DND-41 (cell line): ENCODE data around the gene RAD51B.

ENCODE experiments used
- ATAC-seq: fragments of 200-7000 bp; cut with Tn5 transposase; 3 replicates; pipeline ENCODE4 v1.9.1; 2021; ENCODE audit warnings: low read depth; ENCODE audit not compliant: insufficient read depth
- DNase-seq: peaks from one replicate; pipeline ENCODE4 v3.0.0-alpha.2; 2020
- H2AFZ ChIP-seq: 2 replicates; pipeline ENCODE4 v1.6.0; 2012; ENCODE audit warnings: low read depth, low read length
- H3K27ac ChIP-seq: 2 replicates; pipeline ENCODE4 v1.5.1; 2012; ENCODE audit warnings: low read length, inconsistent platforms
- H3K27me3 ChIP-seq: fragments of 200-600 bp; sonication (generic); 2 replicates; pipeline ENCODE4 v1.6.0; 2012; ENCODE audit warnings: low read length, mild to moderate bottlenecking, inconsistent platforms; ENCODE audit not compliant: insufficient read depth, poor library complexity
- H3K36me3 ChIP-seq: 2 replicates; pipeline ENCODE4 v1.5.1; 2012; ENCODE audit warnings: low read length, inconsistent platforms; ENCODE audit not compliant: insufficient read depth
- H3K4me1 ChIP-seq: 2 replicates; pipeline ENCODE4 v1.5.1; 2012; ENCODE audit warnings: mild to moderate bottlenecking, low read length; ENCODE audit not compliant: insufficient read depth
- H3K4me2 ChIP-seq: 2 replicates; pipeline ENCODE4 v1.6.0; 2012; ENCODE audit warnings: mild to moderate bottlenecking, moderate library complexity, low read length, inconsistent platforms; ENCODE audit not compliant: insufficient read depth
- H3K4me3 ChIP-seq, 2 experiments: fragments of 200-600 bp in 1 of 2; shearing (Covaris generic) in 1 of 2; 2 replicates each; pipeline ENCODE4 v1.5.1; 2012 to 2016; ENCODE audit warnings: inconsistent platforms in 2 of 2, low read length in 2 of 2, mild to moderate bottlenecking in 2 of 2, low read depth in 1 of 2, moderate library complexity in 1 of 2
- H3K79me2 ChIP-seq: 2 replicates; pipeline ENCODE4 v1.6.0; 2012; ENCODE audit warnings: low read length, inconsistent platforms; ENCODE audit not compliant: insufficient read depth
- H3K9ac ChIP-seq: 2 replicates; pipeline ENCODE4 v1.6.0; 2012; ENCODE audit warnings: low read depth, mild to moderate bottlenecking, inconsistent platforms, low read length, moderate library complexity
- H3K9me3 ChIP-seq: 2 replicates; pipeline ENCODE4 v1.5.1; 2012; ENCODE audit warnings: low read length, moderate library complexity, mild to moderate bottlenecking, inconsistent platforms; ENCODE audit not compliant: insufficient read depth, severe bottlenecking
- H4K20me1 ChIP-seq: 2 replicates; pipeline ENCODE4 v1.6.0; 2012; ENCODE audit warnings: low read length; ENCODE audit not compliant: insufficient read depth
- CTCF ChIP-seq: IDR thresholded peaks from 2 replicates; pipeline ENCODE4 v1.5.1; 2012; ENCODE audit warnings: borderline replicate concordance, low read length, moderate library complexity, mild to moderate bottlenecking; ENCODE audit not compliant: poor library complexity, severe bottlenecking; ENCODE audit errors: extremely low read depth
- EZH2 ChIP-seq: IDR thresholded peaks from 3 replicates; pipeline ENCODE4 v1.6.1; 2012; ENCODE audit warnings: borderline replicate concordance, low read depth, mild to moderate bottlenecking, moderate library complexity, low read length, inconsistent platforms; ENCODE audit not compliant: severe bottlenecking

RAD51B gene

DNA sequence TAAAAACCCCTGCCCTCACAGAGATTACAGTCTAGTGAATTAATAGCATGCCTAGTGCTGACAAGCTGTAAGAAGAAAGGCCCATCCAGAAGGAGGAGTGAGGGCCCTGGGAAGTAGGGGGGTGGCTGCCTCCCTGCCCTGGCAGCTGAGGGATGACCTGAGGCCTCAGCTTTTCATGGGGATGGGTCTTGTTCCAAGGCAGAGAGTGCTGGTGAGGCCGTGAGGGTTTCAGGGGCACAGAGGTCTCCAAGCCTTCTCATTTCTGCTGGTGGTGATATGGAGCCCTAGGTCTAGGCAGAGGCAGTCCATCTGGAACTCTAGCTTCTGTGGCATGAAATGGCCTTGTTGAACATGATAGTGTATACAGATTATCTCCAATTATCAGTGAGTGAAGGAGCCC is 858.9 kb downstream of the RAD51B start:
- H2AFZ ChIP-seq: no peak overlapping the region
- H3K4me2 ChIP-seq: no peak overlapping the region
- no peak overlapping the region for H3K9ac ChIP-seq
- DNase-seq (no peak), ATAC-seq (no peak)
- H3K27me3 ChIP-seq: no peaks in the 10 kb centered on the region
- no peaks in the 10 kb centered on the region for H3K4me1 ChIP-seq
- no peak overlapping the region for H3K27ac ChIP-seq
- no peaks in the 10 kb centered on the region for H3K79me2 ChIP-seq
- TF ChIP-seq EZH2 (no peak), CTCF (no peak)
- H3K4me3 ChIP-seq: no peak overlapping the region
- H3K36me3 ChIP-seq: no peaks in the 10 kb centered on the region
- no peaks in the 10 kb centered on the region for H3K9me3 ChIP-seq
- no peaks in the 10 kb centered on the region for H4K20me1 ChIP-seq

GRCh38 chr14:68679301-68679700 is 859.7 kb downstream of the RAD51B start:
- no peak overlapping the region for H2AFZ ChIP-seq
- H3K9ac ChIP-seq: no peak overlapping the region
- H3K4me1 ChIP-seq: no peaks in the 10 kb centered on the region
- no peaks in the 10 kb centered on the region for H4K20me1 ChIP-seq
- TF ChIP-seq CTCF (no peak), EZH2 (no peak)
- no peaks in the 10 kb centered on the region for H3K79me2 ChIP-seq
- DNase-seq (no peak), ATAC-seq (no peak)
- no peaks in the 10 kb centered on the region for H3K27me3 ChIP-seq
- no peak overlapping the region for H3K27ac ChIP-seq
- H3K4me3 ChIP-seq: no peak overlapping the region
- H3K36me3 ChIP-seq: no peaks in the 10 kb centered on the region
- no peak overlapping the region for H3K4me2 ChIP-seq
- H3K9me3 ChIP-seq: no peaks in the 10 kb centered on the region

DNA sequence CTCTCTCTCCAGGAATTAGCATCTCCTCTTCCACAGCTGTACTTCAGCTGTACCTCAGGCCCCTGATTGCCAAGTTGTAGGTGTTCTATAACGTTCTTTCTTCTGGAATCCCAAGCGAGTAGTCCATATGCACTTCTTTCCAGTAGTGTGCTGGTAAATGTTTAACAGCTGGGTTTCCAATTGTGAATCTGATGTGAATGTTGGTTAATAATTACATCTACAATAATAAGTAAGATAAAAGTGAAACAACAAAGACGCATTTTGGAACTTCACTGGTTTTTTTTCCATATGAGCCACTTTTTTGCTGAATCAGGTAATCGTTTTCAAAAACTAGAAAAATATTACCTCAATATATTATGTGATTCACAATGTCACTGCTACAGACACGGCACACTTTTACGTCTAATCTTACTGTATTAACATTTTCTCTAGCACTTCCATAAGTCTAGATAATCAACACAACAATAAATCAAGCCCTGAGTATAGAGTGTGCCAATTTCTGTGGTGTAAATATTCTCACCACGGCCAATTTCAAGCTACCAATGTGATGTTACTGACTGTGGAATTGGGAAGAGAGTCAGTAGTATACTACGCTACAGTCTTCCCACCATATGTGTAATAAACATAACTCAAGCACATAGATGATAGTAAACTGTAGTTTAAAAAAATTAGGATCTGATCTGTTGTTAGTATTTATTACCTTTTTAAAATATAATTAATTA is 860.3 kb downstream of the RAD51B start:
- Histone ChIP-seq H4K20me1 (no peaks in the 10 kb centered on the region), H3K4me3 (no peak overlapping the region), H3K27me3 (no peaks in the 10 kb centered on the region), H3K9me3 (no peaks in the 10 kb centered on the region), H3K9ac (no peak overlapping the region), H3K27ac (no peak overlapping the region), H3K79me2 (no peaks in the 10 kb centered on the region), H3K4me1 (no peaks in the 10 kb centered on the region), H3K36me3 (no peaks in the 10 kb centered on the region), H3K4me2 (no peak overlapping the region), H2AFZ (no peak overlapping the region)
- ATAC-seq (no peak), DNase-seq (no peak)
- TF ChIP-seq CTCF (no peak), EZH2 (no peak)
